H9 (cell line): ENCODE results near the gene AIFM2. TPM values are rescaled to one million over a fixed set of nuclear protein-coding genes. Genes with fewer than 3 reads are reported as not detected.

Source experiments
- DNase-seq: peaks from one replicate; pipeline ENCODE4 v3.0.0-alpha.2; 2017
- H2AFZ ChIP-seq: one replicate; pipeline ENCODE4 v1.6.1; 2013; ENCODE audit warnings: mild to moderate bottlenecking, low read length, control low read depth, moderate library complexity
- H2AK5ac ChIP-seq: 2 replicates; pipeline ENCODE4 v1.6.1; 2013; ENCODE audit warnings: low read length, control low read depth, mixed read lengths; ENCODE audit not compliant: insufficient read length
- H2BK120ac ChIP-seq: one replicate; pipeline ENCODE4 v1.6.1; 2013; ENCODE audit warnings: low read depth, mild to moderate bottlenecking, low read length, control low read depth, inconsistent platforms; ENCODE audit not compliant: poor library complexity, severe bottlenecking
- H2BK12ac ChIP-seq: 2 replicates; pipeline ENCODE4 v1.6.1; 2013; ENCODE audit warnings: low read length, control low read depth, mixed read lengths, low read depth; ENCODE audit not compliant: insufficient read length
- H2BK15ac ChIP-seq: 2 replicates; pipeline ENCODE4 v1.6.1; 2013; ENCODE audit warnings: low read depth, low read length, control low read depth
- H2BK20ac ChIP-seq: one replicate; pipeline ENCODE4 v1.6.1; 2013; ENCODE audit warnings: low read depth, mild to moderate bottlenecking, low read length, control low read depth, inconsistent platforms; ENCODE audit not compliant: poor library complexity, severe bottlenecking
- H2BK5ac ChIP-seq: 2 replicates; pipeline ENCODE4 v1.6.1; 2013; ENCODE audit warnings: low read length, control low read depth, mixed read lengths; ENCODE audit not compliant: insufficient read length
- H3K14ac ChIP-seq: 2 replicates; pipeline ENCODE4 v1.6.1; 2013; ENCODE audit warnings: low read length, control low read depth; ENCODE audit not compliant: insufficient read depth
- H3K18ac ChIP-seq: 2 replicates; pipeline ENCODE4 v1.6.1; 2013; ENCODE audit warnings: low read depth, mild to moderate bottlenecking, mixed read lengths, low read length, control low read depth; ENCODE audit not compliant: insufficient read length
- H3K23ac ChIP-seq: 2 replicates; pipeline ENCODE4 v1.6.1; 2013; ENCODE audit warnings: low read length, control low read depth, mixed read lengths, low read depth; ENCODE audit not compliant: insufficient read length
- H3K23me2 ChIP-seq: 2 replicates; pipeline ENCODE4 v1.6.1; 2013; ENCODE audit warnings: low read depth, mild to moderate bottlenecking, mixed read lengths, low read length, control low read depth; ENCODE audit not compliant: insufficient read length, poor library complexity, severe bottlenecking
- H3K27ac ChIP-seq: 2 replicates; pipeline ENCODE4 v1.5.1; 2013; ENCODE audit warnings: low read length, control low read depth, mixed read lengths, low read depth; ENCODE audit not compliant: insufficient read length
- H3K27me3 ChIP-seq: 2 replicates; pipeline ENCODE4 v1.6.1; 2013; ENCODE audit warnings: low read length, control low read depth, inconsistent platforms; ENCODE audit not compliant: insufficient read depth
- H3K4ac ChIP-seq: 2 replicates; pipeline ENCODE4 v1.6.1; 2013; ENCODE audit warnings: low read depth, mild to moderate bottlenecking, control low read depth, inconsistent platforms, low read length, moderate library complexity
- H3K4me1 ChIP-seq: 2 replicates; pipeline ENCODE4 v1.6.1; 2013; ENCODE audit warnings: low read length, control low read depth, inconsistent platforms; ENCODE audit not compliant: insufficient read depth
- H3K4me2 ChIP-seq: 2 replicates; pipeline ENCODE4 v1.6.1; 2013; ENCODE audit warnings: low read length, control low read depth, mixed read lengths; ENCODE audit not compliant: insufficient read length, insufficient read depth
- H3K56ac ChIP-seq: 2 replicates; pipeline ENCODE4 v1.6.1; 2013; ENCODE audit warnings: low read depth, mild to moderate bottlenecking, mixed read lengths, low read length, control low read depth; ENCODE audit not compliant: insufficient read length
- H3K79me1 ChIP-seq: 2 replicates; pipeline ENCODE4 v1.6.1; 2013; ENCODE audit warnings: low read depth, mild to moderate bottlenecking, moderate library complexity, low read length, control low read depth, inconsistent platforms; ENCODE audit not compliant: insufficient read depth, poor library complexity, severe bottlenecking
- H3K79me2 ChIP-seq: 2 replicates; pipeline ENCODE4 v1.6.1; 2013; ENCODE audit warnings: low read length, control low read depth, inconsistent platforms; ENCODE audit not compliant: insufficient read depth
- H3K9ac ChIP-seq: 2 replicates; pipeline ENCODE4 v1.6.1; 2013; ENCODE audit warnings: low read length, control low read depth, mixed read lengths; ENCODE audit not compliant: insufficient read length; ENCODE audit errors: extremely low read depth
- H3K9me3 ChIP-seq: one replicate; pipeline ENCODE4 v1.6.1; 2013; ENCODE audit warnings: low read depth, low read length, inconsistent platforms; ENCODE audit not compliant: control insufficient read depth
- H3T11ph ChIP-seq: one replicate; pipeline ENCODE4 v1.6.1; 2013; ENCODE audit warnings: mild to moderate bottlenecking, low read length, control low read depth, inconsistent platforms
- H4K20me1 ChIP-seq: one replicate; pipeline ENCODE4 v1.6.1; 2013; ENCODE audit not compliant: control insufficient read depth, insufficient read length, insufficient read depth
- H4K5ac ChIP-seq: 2 replicates; pipeline ENCODE4 v1.6.1; 2013; ENCODE audit warnings: low read depth, mild to moderate bottlenecking, mixed read lengths, low read length, control low read depth; ENCODE audit not compliant: insufficient read length
- H4K8ac ChIP-seq: replicated peaks from 2 replicates; pipeline ENCODE4 v1.6.1; 2013; ENCODE audit warnings: low read length, control low read depth, mixed read lengths, low read depth; ENCODE audit not compliant: insufficient read length
- H4K91ac ChIP-seq: 2 replicates; pipeline ENCODE4 v1.6.1; 2013; ENCODE audit warnings: low read depth, mild to moderate bottlenecking, moderate library complexity, mixed read lengths, low read length, control low read depth; ENCODE audit not compliant: insufficient read length
- H3K27ac Mint-ChIP-seq, 3 experiments: 2 replicates in 2 of 3; 3 replicates in 1 of 3; pipeline ENCODE4 v1.8.0; 2020 to 2021; ENCODE audit warnings: mixed read lengths in 3 of 3, mild to moderate bottlenecking in 1 of 3, moderate library complexity in 1 of 3
- H3K27me3 Mint-ChIP-seq: 2 replicates; pipeline ENCODE4 v1.8.0; 2021; ENCODE audit warnings: low read depth, mild to moderate bottlenecking, moderate library complexity, mixed read lengths
- H3K36me3 Mint-ChIP-seq, 3 experiments: 2 replicates in 2 of 3; 3 replicates in 1 of 3; pipeline ENCODE4 v1.8.0; 2020 to 2021; ENCODE audit warnings: low read depth in 3 of 3, mixed read lengths in 3 of 3; ENCODE audit not compliant: insufficient read depth in 1 of 3
- H3K4me1 Mint-ChIP-seq, 2 experiments: 2 replicates each; pipeline ENCODE4 v1.8.0; 2020; ENCODE audit warnings: mixed read lengths in 2 of 2
- H3K4me3 Mint-ChIP-seq, 2 experiments: 2 replicates in 1 of 2; 3 replicates in 1 of 2; pipeline ENCODE4 v1.8.0; 2020 to 2021; ENCODE audit warnings: mild to moderate bottlenecking in 2 of 2, mixed read lengths in 2 of 2, moderate library complexity in 1 of 2
- H3K9me3 Mint-ChIP-seq, 2 experiments: 2 replicates in 1 of 2; 3 replicates in 1 of 2; pipeline ENCODE4 v1.8.0; 2020; ENCODE audit warnings: mild to moderate bottlenecking in 2 of 2, mixed read lengths in 2 of 2, moderate library complexity in 1 of 2
- CTCF ChIP-seq: fragments of 200-600 bp; sonication (generic); conservative IDR thresholded peaks from 3 replicates; pipeline ENCODE4 v1.8.0; 2021; ENCODE audit warnings: antibody characterized with exemption, mild to moderate bottlenecking
- WGBS: extraction: QIAGEN DNeasy Blood & Tissue Kit; methylation state at CpG from one replicate; pipeline ENCODE4 v1.1.7; 2013; ENCODE audit warnings: missing lambda C conversion rate, low lambda C conversion rate, mixed read lengths; ENCODE audit not compliant: insufficient read length; ENCODE audit errors: extremely low coverage; 5-methylcytosine and 5-hydroxymethylcytosine counted together
- total RNA-seq: library from RNA; stranded (reverse); gene quantifications from 2 replicates; pipeline ENCODE4 v1.2.1, GENCODE V29; 2021

The AIFM2 gene
- total RNA-seq, 1 experiment from 2014 or later: 5.3 TPM

DNA sequence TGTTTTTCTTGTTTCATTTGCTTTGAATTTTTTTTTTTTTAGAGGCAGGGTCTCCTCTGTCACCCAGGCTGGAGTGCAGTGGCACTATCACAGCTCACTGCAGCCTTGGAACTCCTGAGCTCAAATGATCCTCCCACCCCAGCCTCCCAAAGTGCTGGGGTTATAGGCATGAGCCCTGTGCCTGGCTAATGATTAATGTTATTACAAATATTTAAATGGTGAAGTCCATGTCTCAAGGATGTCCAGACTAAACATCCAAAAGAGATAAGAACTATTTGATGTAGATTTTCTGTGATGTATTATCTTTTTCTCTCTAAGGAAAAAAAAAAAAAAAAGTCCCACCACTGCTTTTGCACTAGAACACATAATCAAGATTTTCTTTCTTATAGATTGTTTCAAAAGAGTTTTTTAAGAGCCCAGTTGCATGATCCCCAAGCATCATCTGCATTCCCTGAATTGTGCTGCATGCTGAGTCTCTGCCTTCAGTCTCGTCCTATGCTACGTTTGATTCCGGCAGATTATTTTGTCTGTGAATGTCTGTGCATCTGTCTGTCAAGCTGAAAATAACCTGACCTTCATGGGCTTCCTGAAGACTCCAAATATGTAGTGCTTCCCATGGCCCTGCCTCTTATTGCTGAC is 46.5 kb downstream of the AIFM2 start:
- Histone ChIP-seq H3K23ac (no peak overlapping the region), H3K4me1 (no peaks in the 10 kb centered on the region), H2BK12ac (no peak overlapping the region), H4K20me1 (no peaks in the 10 kb centered on the region), H2BK20ac (no peak overlapping the region), H3K9me3 (no peaks in the 10 kb centered on the region), H3K9ac (no peak overlapping the region), H4K8ac (no peak overlapping the region), H3K14ac (no peak overlapping the region), H4K5ac (no peak overlapping the region), H2BK15ac (no peak overlapping the region), H3K79me1 (no peaks in the 10 kb centered on the region), H4K91ac (no peak overlapping the region), H3T11ph (no peak overlapping the region), H3K56ac (no peak overlapping the region), H2AK5ac (no peak overlapping the region), H3K27ac (no peak overlapping the region), H3K27me3 (no peaks in the 10 kb centered on the region), H3K23me2 (no peaks in the 10 kb centered on the region), H2BK5ac (no peak overlapping the region), H3K79me2 (no peaks in the 10 kb centered on the region), H3K18ac (no peak overlapping the region), H2BK120ac (no peak overlapping the region), H2AFZ (no peak overlapping the region), H3K4me2 (no peak overlapping the region), H3K4ac (no peak overlapping the region)
- H3K9me3 Mint-ChIP-seq: no peaks in the 10 kb centered on the region
- DNase-seq: no peak
- H3K27me3 Mint-ChIP-seq: peaks cover 12% of the 10 kb centered on the region
- H3K4me1 Mint-ChIP-seq: no peaks in the 10 kb centered on the region
- no peak overlapping the region for H3K27ac Mint-ChIP-seq
- no CpG with 5 or more reads among the region's 3 CpGs for WGBS
- TF ChIP-seq CTCF: no peak
- H3K4me3 Mint-ChIP-seq: no peak overlapping the region
- peaks cover 0 to 5% (median 0%) of the 10 kb centered on the region in 3 experiments; a peak in 1 of 7 replicates for H3K36me3 Mint-ChIP-seq
